IPS-NIHi11 (cell line): Measurements from ENCODE around the gene GPR78.

Source experiments
- DNase-seq: peaks from one replicate; pipeline ENCODE4 v3.0.0; 2012; ENCODE audit warnings: mixed read lengths, low spot score

Gene GPR78

GRCh38 chr4:8580321-8581093 lies at the start of gene GPR78:
Gene GPR78, plus strand, starts transcription at chr4:8580392. Its CDS starts 591 bp downstream, at chr4:8580983.
- DNase-seq: peak; percentile 98

GRCh38 chr4:8532245-8532781 lies 47.9 kb upstream of the GPR78 start:
- no peak for DNase-seq

GRCh38 chr4:8533274-8533865 lies 46.8 kb upstream of the GPR78 start:
- no peak for DNase-seq

DNA sequence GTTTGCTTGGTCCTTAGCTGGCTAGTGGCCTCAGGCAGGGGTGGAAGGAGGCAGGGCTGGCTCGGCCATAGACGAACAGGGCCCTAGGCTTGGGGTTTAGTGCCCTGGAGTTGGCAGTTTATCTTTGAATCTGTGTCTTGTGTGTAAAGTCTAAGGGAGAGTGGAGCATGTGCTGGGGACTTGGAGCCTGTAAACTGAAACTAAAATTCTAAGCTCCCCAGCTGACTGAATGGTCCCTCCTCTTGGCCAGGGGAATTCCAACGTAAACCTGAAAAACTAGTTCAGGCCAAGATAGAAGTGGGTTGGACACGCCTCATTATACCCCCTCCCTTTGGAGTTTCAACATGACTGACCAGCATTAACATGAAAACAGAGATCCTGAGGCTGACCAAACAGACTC lies 46.1 kb upstream of the GPR78 start:
- peak; percentile 69 for DNase-seq

DNA sequence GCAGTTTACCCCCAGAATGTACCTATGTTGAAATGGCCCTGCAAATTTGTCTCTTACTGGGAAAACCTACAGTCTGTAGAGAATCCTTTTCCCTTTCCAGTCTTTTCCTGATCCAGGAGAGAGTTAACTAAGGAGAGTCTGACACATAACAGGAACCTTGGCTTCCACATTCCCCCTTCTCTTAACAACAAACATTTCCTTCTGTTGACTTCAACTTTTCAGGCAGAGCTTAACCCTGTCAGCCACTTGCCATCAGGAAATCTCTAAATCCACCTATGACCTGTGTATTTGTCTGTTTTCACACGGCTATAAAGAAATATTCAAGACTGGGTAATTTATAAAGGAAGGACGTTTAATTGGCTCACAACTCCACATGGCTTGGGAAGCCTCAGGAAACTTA lies 45.6 kb upstream of the GPR78 start:
- DNase-seq: no peak

GRCh38 chr4:8536467-8536866 lies 43.7 kb upstream of the GPR78 start:
- no peak for DNase-seq

- no peak for DNase-seq
Observed at GRCh38 chr4:8537041-8537461, 43.1 kb upstream of the GPR78 start.

- DNase-seq: no peak
Observed at GRCh38 chr4:8538076-8538702, 42.0 kb upstream of the GPR78 start.

- no peak for DNase-seq
Observed at GRCh38 chr4:8538703-8539567, 41.3 kb upstream of the GPR78 start.

DNA sequence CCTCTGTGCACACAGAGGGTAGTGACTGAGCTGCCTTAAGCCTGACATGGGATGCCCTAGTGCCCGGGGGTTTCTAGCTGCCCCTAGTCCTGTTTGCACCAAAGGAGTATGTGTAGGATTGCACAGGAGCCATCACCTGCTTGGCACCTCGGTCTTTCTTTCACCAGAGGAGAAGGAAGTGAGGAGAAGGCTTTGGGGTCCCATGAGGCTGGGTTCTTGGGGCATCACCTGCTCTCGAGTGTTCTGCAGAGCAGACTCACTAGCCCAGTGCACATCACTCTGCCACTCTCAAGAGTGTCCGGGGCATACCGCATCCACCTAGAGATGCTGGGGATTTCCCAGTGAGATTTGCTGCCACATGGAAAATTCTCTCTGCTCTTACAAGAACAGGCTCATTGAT lies 40.5 kb upstream of the GPR78 start:
- no peak for DNase-seq

DNA sequence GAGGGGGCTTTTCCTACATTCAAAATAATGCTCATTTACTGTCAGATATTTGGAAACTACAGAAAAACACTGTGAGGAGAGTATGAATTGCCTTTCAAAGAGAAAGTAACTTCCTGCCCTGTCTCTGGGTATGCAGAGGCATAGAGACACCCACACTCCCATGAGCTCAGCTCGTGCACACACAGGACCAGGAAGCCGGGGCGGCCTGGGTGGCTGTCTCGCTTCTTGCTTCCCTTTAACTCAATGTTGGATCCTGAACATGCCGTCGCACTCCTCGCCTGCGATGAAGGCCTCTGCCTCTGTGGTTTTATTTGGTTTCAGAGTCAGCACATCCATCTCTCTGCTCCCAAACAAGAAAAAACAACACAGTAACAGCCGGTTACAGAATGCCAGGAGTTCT lies 40.1 kb upstream of the GPR78 start:
- peak; percentile 5 for DNase-seq

- peak; percentile 14 for DNase-seq
Observed at GRCh38 chr4:8540586-8540985, 39.6 kb upstream of the GPR78 start.

DNA sequence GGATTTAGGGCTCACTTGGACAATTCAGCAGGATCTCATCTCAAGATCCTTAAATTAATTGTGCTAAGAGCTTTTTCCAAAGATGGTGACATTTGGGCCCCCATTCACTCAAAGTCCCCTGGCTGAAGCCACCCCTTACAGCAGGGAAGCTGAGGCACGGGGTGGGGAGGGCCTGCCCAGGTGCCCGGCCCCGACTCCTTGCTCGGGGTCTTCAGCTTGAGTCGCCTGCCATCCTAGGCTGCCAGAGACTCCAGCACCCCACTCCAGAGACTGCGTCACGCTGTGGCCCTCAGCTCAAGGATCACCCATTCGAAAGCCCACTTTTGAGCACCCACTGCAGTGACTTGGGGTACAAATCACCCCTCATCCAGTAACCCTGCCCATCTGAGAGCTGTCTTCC lies 39.2 kb upstream of the GPR78 start:
- no peak for DNase-seq

DNA sequence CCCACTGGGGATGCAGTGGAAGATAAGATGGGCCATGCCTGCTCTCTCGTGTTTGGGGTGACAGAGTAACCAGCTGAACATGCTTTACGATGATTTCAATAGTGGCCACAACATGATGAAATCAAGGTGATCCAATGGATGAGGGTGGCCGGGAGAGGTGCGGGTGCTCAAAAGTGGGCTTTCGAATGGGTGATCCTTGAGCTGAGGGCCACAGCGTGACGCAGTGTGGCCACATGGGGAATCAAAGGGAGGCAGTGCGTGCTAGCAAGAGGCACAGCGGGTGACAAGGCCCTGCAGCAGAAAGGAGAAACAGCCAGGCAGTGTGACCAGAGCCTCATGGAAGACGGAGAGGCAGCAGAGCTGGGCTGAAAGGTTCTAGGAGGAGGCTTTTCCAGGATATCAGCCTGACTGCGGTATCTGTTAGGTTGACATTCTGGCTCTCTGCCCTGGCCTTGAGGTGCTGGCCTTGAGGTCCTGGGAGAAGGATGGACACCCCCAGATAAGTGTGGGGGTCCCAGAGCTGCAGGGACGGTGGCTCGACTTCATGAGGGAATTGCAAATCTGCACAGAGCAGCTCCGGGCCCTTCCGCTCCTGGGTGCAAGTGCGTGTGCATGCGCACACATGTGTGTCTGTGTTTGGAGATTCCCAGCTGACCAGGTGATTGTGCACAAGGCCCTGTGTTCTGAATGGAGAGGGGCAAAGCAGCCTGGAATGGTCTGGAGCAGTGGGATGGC lies 38.0 kb upstream of the GPR78 start:
- no peak for DNase-seq

DNA sequence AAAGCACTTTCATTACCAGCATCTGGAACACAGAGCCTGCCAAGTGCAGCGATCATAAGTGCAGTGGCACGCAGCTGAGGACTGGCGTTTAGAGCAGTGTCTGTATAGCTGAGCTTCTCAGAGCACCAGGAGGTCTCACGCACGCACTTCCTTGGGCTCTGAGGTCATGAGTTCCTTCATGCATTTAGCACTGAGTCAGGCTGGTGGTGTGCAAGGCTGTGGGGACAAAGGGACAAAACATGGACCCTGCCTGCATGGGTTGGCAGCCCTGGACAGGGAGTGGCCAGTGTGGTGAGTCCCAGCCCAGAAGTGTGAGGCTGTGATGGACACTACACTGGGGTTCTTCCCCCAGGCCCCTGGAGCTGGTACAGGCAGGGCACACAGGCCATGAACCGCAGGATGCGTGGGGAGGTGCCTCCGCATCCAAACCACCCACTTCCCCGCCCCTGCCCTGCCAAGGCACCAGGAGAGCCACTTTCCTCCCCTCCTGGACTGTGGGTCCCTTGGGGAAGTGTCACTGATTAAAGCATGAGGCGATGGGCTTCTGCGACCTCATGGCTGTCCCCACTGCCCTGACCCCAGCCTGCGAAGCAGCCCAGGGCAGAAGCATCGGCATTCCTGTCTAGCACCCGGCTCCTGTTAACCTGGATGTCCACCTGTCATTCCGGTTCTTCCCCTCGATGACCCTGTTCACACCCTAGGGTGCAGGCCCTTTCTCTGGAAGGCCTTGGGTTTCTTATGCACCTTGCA lies 37.2 kb upstream of the GPR78 start:
- DNase-seq: peak; percentile 8

DNA sequence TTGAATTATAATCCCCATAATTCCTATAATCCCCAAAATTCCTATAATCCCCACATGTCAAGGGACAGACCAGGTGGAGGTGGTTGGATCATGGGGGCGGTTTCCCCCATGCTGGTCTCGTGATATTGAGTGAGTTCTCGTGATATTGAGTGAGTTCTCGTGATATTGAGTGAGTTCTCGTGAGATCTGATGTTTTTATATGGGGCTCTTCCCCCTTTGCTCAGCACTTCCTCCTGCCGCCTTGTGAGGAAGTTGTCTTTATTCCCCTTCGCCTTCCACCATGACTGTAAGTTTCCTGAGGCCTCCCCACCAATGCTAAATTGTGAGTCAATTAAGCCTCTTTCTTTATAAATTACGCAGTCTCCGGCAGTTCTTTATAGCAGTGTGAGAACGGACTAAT lies 36.6 kb upstream of the GPR78 start:
- no peak for DNase-seq

DNA sequence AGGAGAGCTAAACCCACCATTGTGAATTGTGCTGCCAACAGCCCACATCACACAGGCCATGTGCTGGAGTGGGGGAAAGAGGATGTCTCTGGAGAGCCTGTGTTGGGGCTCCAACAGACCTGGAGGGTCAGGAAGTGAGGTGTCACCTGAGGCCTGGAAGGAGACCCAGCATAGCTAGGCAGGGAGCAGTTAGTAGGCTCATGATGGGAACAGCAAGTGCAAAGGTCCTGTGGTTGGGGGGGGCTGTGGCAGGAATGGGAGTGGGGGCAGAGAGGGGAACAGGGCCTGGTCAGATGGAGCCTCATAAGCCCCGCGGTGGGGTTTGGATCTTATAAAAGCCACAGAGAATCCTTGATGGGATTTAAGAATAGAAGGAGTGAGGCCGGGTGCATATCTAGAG lies 35.9 kb upstream of the GPR78 start:
- DNase-seq: no peak

DNA sequence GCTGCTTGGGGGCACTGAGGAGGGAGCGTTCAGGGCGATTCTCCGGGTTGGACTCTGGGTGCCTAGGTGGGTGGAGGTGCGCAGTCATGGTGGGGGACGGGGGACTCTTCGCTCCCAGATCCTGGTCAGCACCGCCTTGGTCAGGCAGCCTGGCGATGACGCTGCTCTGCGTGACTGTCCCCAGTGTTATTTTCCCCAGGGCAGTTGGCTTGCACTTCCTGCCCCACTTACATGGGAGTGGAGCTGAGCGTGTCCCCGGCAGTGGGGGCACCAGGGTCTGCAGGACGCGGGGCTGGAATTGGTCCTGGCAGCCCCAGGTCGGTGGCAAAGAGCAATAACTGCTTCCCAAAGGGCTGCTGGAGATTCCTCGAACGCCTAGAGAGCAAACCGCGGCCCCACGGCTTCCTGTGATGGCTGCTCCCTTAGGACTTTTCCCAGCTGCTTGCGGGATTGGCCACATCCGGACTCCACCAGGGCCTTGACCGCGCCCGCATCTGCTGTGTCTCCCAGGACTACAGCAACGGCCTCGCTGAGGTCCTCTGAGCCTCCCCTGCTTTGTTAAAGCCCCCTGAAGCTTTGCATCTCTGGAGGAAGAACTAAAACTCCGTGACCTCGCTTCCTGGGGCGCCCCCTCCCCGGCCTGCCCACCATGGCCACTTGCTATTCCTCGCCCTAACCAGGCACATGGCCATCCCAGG lies 35.3 kb upstream of the GPR78 start:
- DNase-seq: peak; percentile 28

GRCh38 chr4:8545439-8545765 lies 34.8 kb upstream of the GPR78 start:
- DNase-seq: peak; percentile 10

- DNase-seq: no peak
Observed at GRCh38 chr4:8546766-8547107, 33.5 kb upstream of the GPR78 start.
